ENCODE data around the gene PKNOX2. TPM values are rescaled to one million over a fixed set of nuclear protein-coding genes. Genes with fewer than 3 reads are reported as not detected.

The PKNOX2 gene
- total and polyA plus RNA-seq, 4 donors: 0.14 to 0.29 (median 0.24) TPM

DNA sequence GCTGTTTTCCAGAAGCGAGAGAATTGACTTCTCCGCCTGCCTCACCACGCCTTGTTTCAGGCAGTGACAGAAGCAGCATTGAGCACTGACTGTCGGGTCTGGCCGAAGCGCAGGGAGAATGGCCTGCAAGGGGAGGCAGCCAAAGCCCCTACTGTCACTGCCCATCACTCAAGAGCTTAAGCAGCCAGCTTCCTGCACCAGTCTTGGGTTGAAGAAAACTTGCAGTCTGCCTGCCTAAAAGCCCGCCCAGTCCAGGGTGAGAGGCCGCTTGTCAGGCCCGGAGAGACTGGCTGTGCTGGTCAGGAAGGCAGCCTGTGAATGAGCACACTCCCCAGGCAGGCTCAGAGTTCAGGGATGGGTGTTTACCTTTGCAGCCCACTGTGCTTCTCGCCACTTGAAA, 108.3 kb downstream of the PKNOX2 start:
- H3K9ac ChIP-seq (ENCODE audit: low read depth in 1 of 2, low read length in 2 of 2): no peak overlapping the region
- no peak for DNase-seq (ENCODE audit: low spot score)
- no peaks in the 10 kb centered on the region for H3K36me3 ChIP-seq (ENCODE audit: control insufficient read depth in 4 of 4, insufficient read depth in 3 of 4, low read depth in 1 of 4, low read length in 3 of 4)
- no peak overlapping the region for H3K27ac ChIP-seq (ENCODE audit: low read depth in 1 of 2, low read length in 2 of 2)
- 77% methylated on average over 10 of the region's 10 CpGs for WGBS
- TF ChIP-seq HNF4A (conservative IDR thresholded peaks at IDR 0.05): no peak
- no peak for TF ChIP-seq NR2F2 (IDR thresholded peaks at IDR 0.05)
- TF ChIP-seq, protein P1, sequence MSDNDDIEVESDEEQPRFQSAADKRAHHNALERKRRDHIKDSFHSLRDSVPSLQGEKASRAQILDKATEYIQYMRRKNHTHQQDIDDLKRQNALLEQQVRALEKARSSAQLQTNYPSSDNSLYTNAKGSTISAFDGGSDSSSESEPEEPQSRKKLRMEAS (IDR thresholded peaks at IDR 0.05): no peak
- H3K9me3 ChIP-seq (ENCODE audit: control insufficient read depth in 4 of 4, low read length in 3 of 4): no peaks in the 10 kb centered on the region
- no peak overlapping the region for H3K4me3 ChIP-seq (ENCODE audit: low read depth in 1 of 3, low read length in 3 of 3)
- no peaks in the 10 kb centered on the region for H3K4me1 ChIP-seq (ENCODE audit: control insufficient read depth in 4 of 4, insufficient read depth in 4 of 4, low read length in 3 of 4)
- no peaks in the 10 kb centered on the region for H3K27me3 ChIP-seq (ENCODE audit: control insufficient read depth in 4 of 4, insufficient read depth in 4 of 4, low read length in 3 of 4)

DNA sequence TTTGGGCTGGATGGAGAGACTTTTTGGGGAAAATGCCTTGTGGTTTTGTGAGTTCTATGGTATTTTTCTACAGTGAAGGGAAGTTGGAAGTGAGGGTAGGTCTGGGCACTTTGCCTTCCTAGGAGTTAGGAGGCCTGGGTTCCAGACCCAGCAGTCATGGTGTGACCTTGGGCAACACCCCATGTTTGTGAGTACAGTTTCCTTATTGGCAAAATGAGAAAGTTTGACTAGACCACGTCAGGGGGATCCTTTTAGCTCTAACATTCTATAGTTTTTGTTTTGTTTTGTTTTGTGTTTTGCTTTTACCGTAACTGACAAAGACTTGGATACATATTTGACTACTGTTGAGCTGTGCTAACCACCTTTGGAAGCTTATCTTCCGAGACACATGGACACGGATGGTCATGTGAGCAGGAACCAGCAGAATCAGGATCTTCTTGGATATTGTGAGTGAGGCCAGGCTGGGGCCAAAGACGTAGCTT, 109.0 kb downstream of the PKNOX2 start:
- H3K27me3 ChIP-seq (ENCODE audit: control insufficient read depth in 4 of 4, insufficient read depth in 4 of 4, low read length in 3 of 4): no peaks in the 10 kb centered on the region

More for the DNA sequence above, 109.0 kb downstream of the PKNOX2 start:
- H3K4me3 ChIP-seq (ENCODE audit: low read depth in 1 of 3, low read length in 3 of 3): no peak overlapping the region
- H3K36me3 ChIP-seq (ENCODE audit: control insufficient read depth in 4 of 4, insufficient read depth in 3 of 4, low read depth in 1 of 4, low read length in 3 of 4): no peaks in the 10 kb centered on the region
- TF ChIP-seq SP1 (IDR thresholded peaks at IDR 0.05) (no peak), RAD21 (IDR thresholded peaks at IDR 0.05) (no peak), HNF4A (conservative IDR thresholded peaks at IDR 0.05) (no peak), EGR1 (IDR thresholded peaks at IDR 0.05; ENCODE audit: low read depth in 2 of 2) (no peak), HNF4G (IDR thresholded peaks at IDR 0.05) (no peak), FOXA1 (IDR thresholded peaks at IDR 0.05) (no peak), TAF1 (conservative IDR thresholded peaks at IDR 0.05) (no peak), YY1 (IDR thresholded peaks at IDR 0.05) (no peak), NR2F2 (IDR thresholded peaks at IDR 0.05) (no peak), GABPA (IDR thresholded peaks at IDR 0.05 in 1 of 2, conservative IDR thresholded peaks at IDR 0.05 in 1 of 2) (no peak), FOXA2 (IDR thresholded peaks at IDR 0.05) (no peak), JUND (IDR thresholded peaks at IDR 0.05) (no peak), RXRA (IDR thresholded peaks at IDR 0.05) (no peak)
- TF ChIP-seq, protein P2, sequence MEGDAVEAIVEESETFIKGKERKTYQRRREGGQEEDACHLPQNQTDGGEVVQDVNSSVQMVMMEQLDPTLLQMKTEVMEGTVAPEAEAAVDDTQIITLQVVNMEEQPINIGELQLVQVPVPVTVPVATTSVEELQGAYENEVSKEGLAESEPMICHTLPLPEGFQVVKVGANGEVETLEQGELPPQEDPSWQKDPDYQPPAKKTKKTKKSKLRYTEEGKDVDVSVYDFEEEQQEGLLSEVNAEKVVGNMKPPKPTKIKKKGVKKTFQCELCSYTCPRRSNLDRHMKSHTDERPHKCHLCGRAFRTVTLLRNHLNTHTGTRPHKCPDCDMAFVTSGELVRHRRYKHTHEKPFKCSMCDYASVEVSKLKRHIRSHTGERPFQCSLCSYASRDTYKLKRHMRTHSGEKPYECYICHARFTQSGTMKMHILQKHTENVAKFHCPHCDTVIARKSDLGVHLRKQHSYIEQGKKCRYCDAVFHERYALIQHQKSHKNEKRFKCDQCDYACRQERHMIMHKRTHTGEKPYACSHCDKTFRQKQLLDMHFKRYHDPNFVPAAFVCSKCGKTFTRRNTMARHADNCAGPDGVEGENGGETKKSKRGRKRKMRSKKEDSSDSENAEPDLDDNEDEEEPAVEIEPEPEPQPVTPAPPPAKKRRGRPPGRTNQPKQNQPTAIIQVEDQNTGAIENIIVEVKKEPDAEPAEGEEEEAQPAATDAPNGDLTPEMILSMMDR (IDR thresholded peaks at IDR 0.05; ENCODE audit: low read depth, low read length, missing input control): no peak
- TF ChIP-seq, protein P3, sequence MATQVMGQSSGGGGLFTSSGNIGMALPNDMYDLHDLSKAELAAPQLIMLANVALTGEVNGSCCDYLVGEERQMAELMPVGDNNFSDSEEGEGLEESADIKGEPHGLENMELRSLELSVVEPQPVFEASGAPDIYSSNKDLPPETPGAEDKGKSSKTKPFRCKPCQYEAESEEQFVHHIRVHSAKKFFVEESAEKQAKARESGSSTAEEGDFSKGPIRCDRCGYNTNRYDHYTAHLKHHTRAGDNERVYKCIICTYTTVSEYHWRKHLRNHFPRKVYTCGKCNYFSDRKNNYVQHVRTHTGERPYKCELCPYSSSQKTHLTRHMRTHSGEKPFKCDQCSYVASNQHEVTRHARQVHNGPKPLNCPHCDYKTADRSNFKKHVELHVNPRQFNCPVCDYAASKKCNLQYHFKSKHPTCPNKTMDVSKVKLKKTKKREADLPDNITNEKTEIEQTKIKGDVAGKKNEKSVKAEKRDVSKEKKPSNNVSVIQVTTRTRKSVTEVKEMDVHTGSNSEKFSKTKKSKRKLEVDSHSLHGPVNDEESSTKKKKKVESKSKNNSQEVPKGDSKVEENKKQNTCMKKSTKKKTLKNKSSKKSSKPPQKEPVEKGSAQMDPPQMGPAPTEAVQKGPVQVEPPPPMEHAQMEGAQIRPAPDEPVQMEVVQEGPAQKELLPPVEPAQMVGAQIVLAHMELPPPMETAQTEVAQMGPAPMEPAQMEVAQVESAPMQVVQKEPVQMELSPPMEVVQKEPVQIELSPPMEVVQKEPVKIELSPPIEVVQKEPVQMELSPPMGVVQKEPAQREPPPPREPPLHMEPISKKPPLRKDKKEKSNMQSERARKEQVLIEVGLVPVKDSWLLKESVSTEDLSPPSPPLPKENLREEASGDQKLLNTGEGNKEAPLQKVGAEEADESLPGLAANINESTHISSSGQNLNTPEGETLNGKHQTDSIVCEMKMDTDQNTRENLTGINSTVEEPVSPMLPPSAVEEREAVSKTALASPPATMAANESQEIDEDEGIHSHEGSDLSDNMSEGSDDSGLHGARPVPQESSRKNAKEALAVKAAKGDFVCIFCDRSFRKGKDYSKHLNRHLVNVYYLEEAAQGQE (IDR thresholded peaks at IDR 0.05): no peak
- TF ChIP-seq, protein P1 (IDR thresholded peaks at IDR 0.05): no peak
- TF ChIP-seq, protein P4, sequence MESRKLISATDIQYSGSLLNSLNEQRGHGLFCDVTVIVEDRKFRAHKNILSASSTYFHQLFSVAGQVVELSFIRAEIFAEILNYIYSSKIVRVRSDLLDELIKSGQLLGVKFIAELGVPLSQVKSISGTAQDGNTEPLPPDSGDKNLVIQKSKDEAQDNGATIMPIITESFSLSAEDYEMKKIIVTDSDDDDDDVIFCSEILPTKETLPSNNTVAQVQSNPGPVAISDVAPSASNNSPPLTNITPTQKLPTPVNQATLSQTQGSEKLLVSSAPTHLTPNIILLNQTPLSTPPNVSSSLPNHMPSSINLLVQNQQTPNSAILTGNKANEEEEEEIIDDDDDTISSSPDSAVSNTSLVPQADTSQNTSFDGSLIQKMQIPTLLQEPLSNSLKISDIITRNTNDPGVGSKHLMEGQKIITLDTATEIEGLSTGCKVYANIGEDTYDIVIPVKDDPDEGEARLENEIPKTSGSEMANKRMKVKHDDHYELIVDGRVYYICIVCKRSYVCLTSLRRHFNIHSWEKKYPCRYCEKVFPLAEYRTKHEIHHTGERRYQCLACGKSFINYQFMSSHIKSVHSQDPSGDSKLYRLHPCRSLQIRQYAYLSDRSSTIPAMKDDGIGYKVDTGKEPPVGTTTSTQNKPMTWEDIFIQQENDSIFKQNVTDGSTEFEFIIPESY (IDR thresholded peaks at IDR 0.05): no peak
- TF ChIP-seq, protein P5, sequence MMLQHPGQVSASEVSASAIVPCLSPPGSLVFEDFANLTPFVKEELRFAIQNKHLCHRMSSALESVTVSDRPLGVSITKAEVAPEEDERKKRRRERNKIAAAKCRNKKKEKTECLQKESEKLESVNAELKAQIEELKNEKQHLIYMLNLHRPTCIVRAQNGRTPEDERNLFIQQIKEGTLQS (IDR thresholded peaks at IDR 0.05): no peak
- no peaks in the 10 kb centered on the region for H3K4me1 ChIP-seq (ENCODE audit: control insufficient read depth in 4 of 4, insufficient read depth in 4 of 4, low read length in 3 of 4)
- no peak overlapping the region for H3K9ac ChIP-seq (ENCODE audit: low read depth in 1 of 2, low read length in 2 of 2)
- H3K9me3 ChIP-seq (ENCODE audit: control insufficient read depth in 4 of 4, low read length in 3 of 4): no peaks in the 10 kb centered on the region
- 84% methylated on average over 5 of the region's 5 CpGs for WGBS
- no peak for DNase-seq (ENCODE audit: low spot score)
- no peak overlapping the region for H3K27ac ChIP-seq (ENCODE audit: low read depth in 1 of 2, low read length in 2 of 2)
